Activated CD8-positive, alpha-beta T cell treated with anti-CD3 and anti-CD28 coated beads for 36 hours (primary cell): ENCODE measurements around the gene AFAP1. TPM values are rescaled to one million over a fixed set of nuclear protein-coding genes. Genes with fewer than 3 reads are reported as not detected.

Experiments used
- ATAC-seq: fragments of 200-7000 bp; cut with Tn5 transposase; one replicate; pipeline ENCODE4 v1.10.0; 2021; ENCODE audit warnings: mild to moderate bottlenecking, moderate library complexity
- CTCF ChIA-PET: fragments of 350-600 bp; sonication (Branson Sonifier 250); formaldehyde crosslinking; loops from one replicate; lab custom pipeline; 2021; ENCODE audit warnings: antibody characterized with exemption; lab: Charles Lee
- POLR2A ChIA-PET: fragments of 350-600 bp; sonication (Branson Sonifier 250); formaldehyde crosslinking; loops from one replicate; lab custom pipeline; 2021; ENCODE audit warnings: antibody characterized with exemption; lab: Charles Lee
- DNase-seq: peaks from one replicate; pipeline ENCODE4 v3.0.0-alpha.2; 2020
- H3K27ac Mint-ChIP-seq: one replicate; pipeline ENCODE4 v1.8.0; 2021; ENCODE audit warnings: mild to moderate bottlenecking, mixed read lengths
- H3K27me3 Mint-ChIP-seq: one replicate; pipeline ENCODE4 v1.8.0; 2021; ENCODE audit warnings: mixed read lengths
- H3K36me3 Mint-ChIP-seq: one replicate; pipeline ENCODE4 v1.8.0; 2021; ENCODE audit warnings: low read depth, mixed read lengths
- H3K4me1 Mint-ChIP-seq: one replicate; pipeline ENCODE4 v1.8.0; 2021; ENCODE audit warnings: low read depth, mixed read lengths
- H3K4me3 Mint-ChIP-seq: one replicate; pipeline ENCODE4 v1.8.0; 2021; ENCODE audit warnings: mild to moderate bottlenecking, moderate library complexity, mixed read lengths
- H3K9me3 Mint-ChIP-seq: one replicate; pipeline ENCODE4 v1.8.0; 2021; ENCODE audit warnings: mixed read lengths
- CTCF ChIP-seq: fragments of 200-600 bp; IDR thresholded peaks from one replicate; pipeline ENCODE4 v1.8.0; 2022; ENCODE audit warnings: antibody characterized with exemption, mild to moderate bottlenecking
- intact Hi-C: fragments of 100-400 bp; cut with micrococcal nuclease; formaldehyde crosslinking; loops from one replicate; pipeline ENCODE4 v1.10.0; 2022
- total RNA-seq, 2 experiments: library from RNA; stranded (reverse); gene quantifications; one replicate each; pipeline ENCODE4 v1.2.3, GENCODE V29; 2021

The AFAP1 gene
- total RNA-seq, 2 experiments from 2014 or later, result 25.5 to 26.5 TPM

- H3K36me3 Mint-ChIP-seq, result peaks cover 31% of the 10 kb centered on the region
- H3K9me3 Mint-ChIP-seq, result no peaks in the 10 kb centered on the region
- POLR2A ChIA-PET, result interaction anchor here (1.1 to 1.2 kb wide), 2 partner anchors 9 to 10 kb away, joined by 4 read pairs; no protein-coding TSS in a partner anchor
- no peaks in the 10 kb centered on the region for H3K27me3 Mint-ChIP-seq
- peaks cover 74% of the 10 kb centered on the region for H3K4me1 Mint-ChIP-seq
- TF ChIP-seq CTCF, result no peak
- DNase-seq (no peak), ATAC-seq (no peak)
- peak overlapping the region; percentile 22 for H3K4me3 Mint-ChIP-seq
- CTCF ChIA-PET, result interaction anchor here (2.5 kb wide), 1 partner anchor 10 kb away, joined by 11 read pairs; no protein-coding TSS in a partner anchor
- intact Hi-C loops, result no loop called here
- H3K27ac Mint-ChIP-seq, result peak overlapping the region; percentile 90
These were observed 85.4 kb downstream of the AFAP1 start for GRCh38 chr4:7854216-7854615.

- no peak overlapping the region for H3K27ac Mint-ChIP-seq
- intact Hi-C loops, result no loop called here
- TF ChIP-seq CTCF, result no peak
- ChIA-PET CTCF (interaction anchor here (2.5 kb wide), 1 partner anchor 9 kb away, joined by 11 read pairs; no protein-coding TSS in a partner anchor), POLR2A (no interaction called here)
- no peak for ATAC-seq
- no peaks in the 10 kb centered on the region for H3K9me3 Mint-ChIP-seq
- no peak for DNase-seq
- no peaks in the 10 kb centered on the region for H3K27me3 Mint-ChIP-seq
- peaks cover 31% of the 10 kb centered on the region for H3K36me3 Mint-ChIP-seq
- peaks cover 75% of the 10 kb centered on the region for H3K4me1 Mint-ChIP-seq
- no peak overlapping the region for H3K4me3 Mint-ChIP-seq
These were observed 86.4 kb downstream of the AFAP1 start for GRCh38 chr4:7853271-7853670.

GRCh38 chr4:7852568-7853185 is 87.0 kb downstream of the AFAP1 start:
- peaks cover 33% of the 10 kb centered on the region for H3K36me3 Mint-ChIP-seq
- H3K4me1 Mint-ChIP-seq, result peaks cover 72% of the 10 kb centered on the region
- no peak overlapping the region for H3K4me3 Mint-ChIP-seq
- no peaks in the 10 kb centered on the region for H3K9me3 Mint-ChIP-seq
- intact Hi-C loops, result no loop called here
- CTCF ChIA-PET, result no interaction called here
- peak overlapping the region; percentile 67 for H3K27ac Mint-ChIP-seq
- ATAC-seq, result no peak
- TF ChIP-seq CTCF, result no peak
- peak; percentile 42 for DNase-seq
- no peaks in the 10 kb centered on the region for H3K27me3 Mint-ChIP-seq
- POLR2A ChIA-PET, result no interaction called here

- peaks cover 27% of the 10 kb centered on the region for H3K36me3 Mint-ChIP-seq
- POLR2A ChIA-PET, result no interaction called here
- CTCF ChIA-PET, result interaction anchor here (1.0 to 2.2 kb wide), 5 partner anchors 9 to 137 kb away, joined by 3 to 12 read pairs (median 4); no protein-coding TSS in a partner anchor
- ATAC-seq (no peak), DNase-seq (no peak)
- intact Hi-C loops, result no loop called here
- H3K9me3 Mint-ChIP-seq, result no peaks in the 10 kb centered on the region
- H3K4me3 Mint-ChIP-seq, result no peak overlapping the region
- H3K4me1 Mint-ChIP-seq, result peaks cover 58% of the 10 kb centered on the region
- no peak overlapping the region for H3K27ac Mint-ChIP-seq
- H3K27me3 Mint-ChIP-seq, result no peaks in the 10 kb centered on the region
- TF ChIP-seq CTCF, result no peak
These were observed 89.2 kb downstream of the AFAP1 start for GRCh38 chr4:7850489-7850888.

GRCh38 chr4:7847206-7847605 is 92.5 kb downstream of the AFAP1 start:
- H3K4me1 Mint-ChIP-seq, result peaks cover 43% of the 10 kb centered on the region
- no peak for DNase-seq

More at GRCh38 chr4:7847206-7847605, 92.5 kb downstream of the AFAP1 start:
- Mint-ChIP-seq H3K27ac (no peak overlapping the region), H3K36me3 (peaks cover 23% of the 10 kb centered on the region), H3K9me3 (no peaks in the 10 kb centered on the region), H3K27me3 (no peaks in the 10 kb centered on the region), H3K4me3 (no peak overlapping the region)
- no peak for ATAC-seq
- intact Hi-C loops, result no loop called here
- POLR2A ChIA-PET, result no interaction called here
- TF ChIP-seq CTCF, result no peak
- CTCF ChIA-PET, result interaction anchor here (1.5 kb wide), 1 partner anchor 43 kb away, joined by 3 read pairs; no protein-coding TSS in a partner anchor
